Panc1 (cell line): ENCODE data around the gene ADAM12.

Source experiments
- CTCF ChIP-seq: fragments of 450-650 bp; IDR thresholded peaks from 2 replicates; pipeline ENCODE4 v1.5.1; 2017; ENCODE audit warnings: mild to moderate bottlenecking
- SIN3A ChIP-seq: IDR thresholded peaks from 2 replicates; pipeline ENCODE4 v1.6.1; 2012; ENCODE audit warnings: low read depth, mild to moderate bottlenecking, low read length, moderate library complexity, borderline replicate concordance; ENCODE audit not compliant: insufficient read depth

DNA sequence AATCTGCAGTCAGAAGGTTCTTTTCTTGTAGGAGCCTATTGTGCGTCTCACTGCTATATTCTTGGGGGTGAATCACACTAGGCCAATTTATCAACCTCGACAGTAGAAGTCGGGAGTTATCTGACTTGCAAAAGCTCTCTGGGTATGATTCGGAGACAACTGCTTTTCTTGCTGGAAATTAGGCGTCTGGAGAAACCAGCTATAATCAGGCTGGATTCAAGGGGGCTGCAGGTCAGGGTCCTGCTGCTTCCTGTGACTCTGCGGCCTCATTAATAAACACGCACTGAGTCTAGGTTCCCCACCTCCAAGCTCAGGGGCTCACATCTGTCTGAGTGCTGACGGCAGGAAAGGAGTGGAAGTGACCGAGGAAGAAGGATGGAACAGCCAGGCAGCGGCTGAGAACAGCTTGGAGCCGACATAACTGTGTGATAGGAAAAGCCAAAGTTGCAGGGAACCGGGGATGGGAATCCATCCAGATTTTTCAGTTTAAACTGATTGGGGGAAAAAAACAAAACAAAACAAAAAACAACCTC lies 307.3 kb downstream of the ADAM12 start:
- TF ChIP-seq SIN3A: no peak
- TF ChIP-seq CTCF: no peak
